GM18909 (cell line): ENCODE measurements around the gene RNF8.
"Not testable (repeated sequence)": the region's sequence is repeated elsewhere in the genome, so short reads cannot be mapped to it uniquely, and the experiment has no call there.

Experiments used
- ATAC-seq: cut with Tn5 transposase; IDR thresholded peaks from one replicate; pipeline ENCODE4 v1.9.1; 2021; ENCODE audit warnings: mild to moderate bottlenecking; ENCODE audit not compliant: unreplicated experiment, poor library complexity

Gene RNF8

GRCh38 chr6:37391120-37391519 is 37.3 kb downstream of the RNF8 start:
- no peak for ATAC-seq

- no peak for ATAC-seq
Measured at GRCh38 chr6:37392821-37393220, 39.0 kb downstream of the RNF8 start.

DNA sequence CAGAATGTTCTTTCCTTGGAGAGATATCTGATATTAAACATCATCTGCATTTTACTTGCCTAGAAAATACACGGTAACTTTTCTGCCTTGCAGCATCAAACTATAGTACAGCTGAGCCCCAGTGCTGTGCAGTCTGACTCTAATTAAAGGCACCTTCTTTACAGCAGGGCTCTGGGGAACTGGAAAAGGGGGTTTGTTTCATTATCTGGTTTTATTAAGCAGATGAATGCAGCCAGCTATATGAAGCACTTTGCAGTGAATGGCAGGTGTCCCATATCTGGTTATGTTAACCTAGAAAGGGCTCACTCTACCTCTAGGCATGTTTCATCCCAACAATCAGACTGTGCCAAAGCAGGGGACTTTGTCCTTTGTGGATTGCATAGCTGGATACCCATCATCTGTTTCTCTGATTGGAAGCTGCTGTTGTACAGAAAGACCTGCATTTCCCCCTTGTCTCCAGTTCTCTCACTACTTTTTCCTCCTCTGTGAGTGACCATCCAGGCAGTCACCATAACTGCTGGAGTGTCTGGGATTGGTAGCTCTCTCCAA is 39.7 kb downstream of the RNF8 start:
- ATAC-seq, result no peak

DNA sequence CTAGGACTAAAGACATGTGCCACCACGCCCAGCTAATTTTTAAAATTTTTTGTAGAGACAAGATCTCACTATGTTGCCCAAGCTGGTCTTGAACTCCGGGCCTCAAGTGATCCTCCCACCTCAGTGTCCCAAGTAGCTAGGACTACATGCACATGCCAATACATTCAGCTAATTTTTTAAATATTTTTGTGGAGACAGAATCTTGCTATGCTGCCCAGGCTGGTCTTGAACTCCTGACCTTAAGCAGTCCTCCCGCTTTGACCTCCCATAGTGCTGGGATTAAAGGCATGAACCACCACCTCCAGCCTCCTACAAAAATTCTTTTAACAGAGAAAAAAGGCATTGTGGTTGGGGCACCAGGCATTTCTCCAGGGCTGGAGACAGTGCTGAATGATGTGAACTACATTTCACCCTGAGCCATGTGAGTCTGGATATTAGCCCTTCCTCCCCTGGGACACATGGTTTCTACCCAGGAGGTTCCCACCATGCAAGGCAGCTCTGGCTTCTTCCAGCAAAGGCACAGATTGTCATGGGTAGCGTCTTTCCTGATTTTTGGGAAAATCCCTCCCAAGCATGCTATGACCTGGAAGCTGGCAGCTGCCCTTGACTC is 42.9 kb downstream of the RNF8 start:
- ATAC-seq, result no peak

DNA sequence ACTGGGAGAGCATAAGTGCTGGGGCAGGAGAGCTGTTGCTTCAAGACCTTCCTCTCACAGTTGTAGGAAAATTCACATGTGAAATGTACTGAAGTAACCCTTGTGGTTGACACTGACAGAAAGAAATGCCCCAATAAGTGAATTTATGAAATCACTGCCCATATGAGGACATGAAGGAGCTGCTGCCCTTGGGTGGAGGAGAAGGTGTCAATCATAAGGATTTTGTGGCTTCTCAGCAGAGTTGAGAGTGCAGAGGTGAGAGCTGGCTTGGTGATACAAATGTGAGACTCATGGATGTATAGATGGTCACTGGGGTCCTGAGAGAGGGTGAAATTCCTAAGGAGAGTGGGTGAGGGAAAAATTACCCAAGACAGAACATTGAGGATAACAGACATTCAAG is 45.3 kb downstream of the RNF8 start:
- no peak for ATAC-seq

- no peak for ATAC-seq
Measured at GRCh38 chr6:37399795-37400490, 46.2 kb downstream of the RNF8 start.

GRCh38 chr6:37401658-37402057 is 47.9 kb downstream of the RNF8 start:
- ATAC-seq, result not testable (repeated sequence)

- no peak for ATAC-seq
Measured at GRCh38 chr6:37406726-37407341, 53.1 kb downstream of the RNF8 start.

DNA sequence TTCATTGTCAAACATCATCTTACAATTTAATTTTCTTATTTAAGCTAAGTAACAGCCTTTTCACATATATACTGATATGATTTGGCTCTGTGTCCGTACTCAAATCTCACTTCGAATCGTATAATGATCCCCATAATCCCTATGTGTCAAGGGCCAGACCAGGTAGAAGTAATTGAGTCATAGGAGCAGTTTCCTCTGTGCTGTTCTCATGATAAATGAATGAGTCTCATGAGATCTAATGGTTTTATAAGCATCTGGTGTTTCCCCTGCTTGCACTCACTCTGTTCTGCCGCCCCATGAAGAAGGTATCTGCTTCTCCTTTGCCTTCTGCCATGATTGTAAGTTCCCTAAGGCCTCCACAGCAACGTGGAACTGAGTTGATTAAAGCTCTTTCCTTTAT is 54.2 kb downstream of the RNF8 start:
- ATAC-seq, result no peak

DNA sequence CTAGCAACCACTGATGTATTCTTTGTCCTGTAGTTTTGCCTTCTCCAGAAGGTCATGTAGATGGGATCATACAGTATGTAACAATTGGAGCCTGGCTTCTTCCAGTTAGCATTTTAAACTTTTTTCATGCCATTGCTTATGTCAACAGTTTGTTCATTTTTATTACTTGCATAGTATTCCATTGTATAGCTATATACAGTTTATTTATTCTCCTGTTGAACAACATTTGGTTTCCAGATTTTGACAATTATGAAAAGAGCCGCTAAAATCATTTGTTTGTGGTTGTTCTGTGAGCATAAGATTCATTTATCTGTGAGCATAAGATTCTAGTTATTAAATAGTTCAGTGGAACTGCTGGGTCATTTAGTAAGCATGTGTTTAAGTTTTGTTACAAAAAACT is 55.7 kb downstream of the RNF8 start:
- ATAC-seq, result no peak

- no peak for ATAC-seq
Measured at GRCh38 chr6:37417393-37417792, 63.6 kb downstream of the RNF8 start.

- no peak for ATAC-seq
Measured at GRCh38 chr6:37418722-37419121, 64.9 kb downstream of the RNF8 start.

GRCh38 chr6:37426058-37426944 is 72.5 kb downstream of the RNF8 start:
- ATAC-seq, result no peak

DNA sequence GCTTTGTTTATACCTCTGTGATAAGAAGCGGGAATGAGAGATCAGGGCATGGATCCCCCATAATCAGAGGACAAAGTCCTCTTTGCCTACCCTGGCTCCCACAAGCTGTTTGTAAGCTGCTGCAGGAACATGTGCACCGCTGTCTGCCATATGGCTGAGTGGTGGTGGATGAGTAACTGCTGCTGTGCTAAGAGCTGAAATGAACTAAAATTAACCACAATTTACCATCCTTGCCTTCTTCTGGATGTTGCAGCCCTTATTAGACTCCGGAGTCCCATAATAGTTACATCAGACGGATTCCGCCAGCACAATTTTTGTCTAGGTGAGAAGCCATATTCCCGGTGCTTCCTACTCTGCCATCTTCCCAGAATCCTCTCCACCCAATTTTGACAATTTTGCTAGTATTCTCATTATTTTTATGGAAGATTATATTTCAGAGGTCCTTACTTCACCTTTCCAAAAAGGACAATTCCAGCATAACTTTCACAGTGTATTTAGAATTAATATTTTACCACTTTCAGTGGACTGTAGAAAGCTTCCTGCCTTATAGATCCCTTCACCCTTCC is 73.2 kb downstream of the RNF8 start:
- no peak for ATAC-seq

- ATAC-seq, result no peak
Measured at GRCh38 chr6:37429352-37429750, 75.6 kb downstream of the RNF8 start.

DNA sequence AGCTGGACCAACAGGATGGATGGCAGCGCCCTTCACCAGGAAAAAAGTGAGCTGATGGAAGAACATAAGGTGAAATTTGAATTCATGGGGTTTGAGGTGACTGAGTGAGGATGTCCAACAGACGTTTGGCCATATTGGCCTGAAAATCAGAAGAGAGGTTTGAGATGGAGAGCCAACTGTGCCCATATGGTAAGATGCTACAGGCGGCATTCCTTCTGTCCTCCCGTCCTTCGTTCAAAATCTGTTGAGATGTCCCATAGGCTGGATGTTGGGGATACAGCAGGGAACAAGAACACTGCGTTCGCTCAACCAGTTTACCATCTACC is 78.8 kb downstream of the RNF8 start:
- ATAC-seq, result peak; percentile 17

DNA sequence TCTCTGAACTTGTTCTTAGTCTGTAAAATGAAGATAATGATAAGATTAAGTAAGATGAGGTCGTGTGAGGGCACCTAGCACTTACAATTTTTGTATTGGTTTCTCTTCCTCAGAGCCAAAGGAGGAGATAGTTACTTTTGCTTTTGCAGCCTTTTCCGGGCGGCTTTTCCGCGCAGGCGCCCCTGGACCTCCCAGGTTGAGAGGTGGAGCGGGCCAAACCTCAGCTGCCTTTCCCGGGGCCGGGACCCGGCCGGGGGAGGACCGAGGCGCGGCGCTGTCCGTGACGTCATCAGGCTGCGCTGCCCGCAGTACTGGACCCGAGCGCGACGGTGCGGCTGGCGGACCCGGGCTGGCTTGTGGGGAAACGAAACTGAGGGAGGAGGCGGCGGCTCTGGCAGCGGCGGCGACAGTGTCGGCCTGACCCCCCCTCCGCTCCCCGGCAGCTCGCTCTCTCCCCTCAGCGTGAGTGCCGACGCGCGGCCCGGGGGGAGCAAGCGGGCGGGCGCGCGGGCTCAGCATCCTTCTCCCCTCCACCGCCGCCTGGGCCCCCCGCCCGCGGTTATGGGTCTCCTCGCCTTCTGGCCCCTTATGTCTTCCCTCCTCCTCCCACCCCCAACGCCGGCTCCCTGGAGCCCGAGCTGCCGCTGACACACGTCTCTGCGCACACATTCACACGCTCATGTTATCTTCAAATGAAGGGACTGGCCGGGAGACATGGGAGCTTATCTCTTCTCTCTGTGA is 79.3 kb downstream of the RNF8 start, which contains the start of gene CMTR1:
CMTR1 (plus strand) TSS at position 306 of the 741 bp plus-strand sequence. CDS start 2,409 bp downstream, outside the sequence.
- peak; percentile 84 for ATAC-seq

GRCh38 chr6:37433657-37434271 is 80.0 kb downstream of the RNF8 start:
- peak; percentile 29 for ATAC-seq

DNA sequence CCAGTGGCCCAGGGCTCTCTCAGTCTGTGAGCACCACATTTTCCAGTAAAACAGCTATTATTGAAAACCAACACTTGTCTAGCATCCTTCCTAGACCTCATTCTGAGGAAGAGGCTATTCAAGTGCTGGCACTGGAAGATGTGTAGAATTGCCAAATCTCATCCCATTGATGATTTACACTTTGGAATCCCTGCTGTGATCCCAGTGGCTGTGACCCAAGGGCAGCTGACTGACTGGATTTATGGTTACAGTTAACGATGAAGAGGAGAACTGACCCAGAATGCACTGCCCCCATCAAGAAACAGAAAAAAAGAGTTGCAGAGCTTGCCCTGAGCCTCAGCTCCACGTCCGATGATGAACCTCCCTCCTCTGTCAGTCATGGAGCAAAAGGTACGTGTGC is 81.6 kb downstream of the RNF8 start:
- ATAC-seq, result no peak
